Neuron (in vitro differentiated cells): Measurements from ENCODE around the gene MDFIC.

ENCODE experiments used
- H2AFZ ChIP-seq: one replicate; pipeline ENCODE4 v1.6.1; 2013; ENCODE audit warnings: low read depth, mild to moderate bottlenecking, inconsistent platforms, low read length, moderate library complexity
- H3K27me3 ChIP-seq: one replicate; pipeline ENCODE4 v1.6.1; 2013; ENCODE audit warnings: low read length; ENCODE audit not compliant: insufficient read depth
- H3K36me3 ChIP-seq: one replicate; pipeline ENCODE4 v1.6.1; 2013; ENCODE audit warnings: low read length; ENCODE audit not compliant: insufficient read depth
- H3K4me1 ChIP-seq: one replicate; pipeline ENCODE4 v1.6.1; 2013; ENCODE audit warnings: low read length; ENCODE audit not compliant: insufficient read depth
- H3K4me3 ChIP-seq: 2 replicates; pipeline ENCODE4 v1.5.1; 2013; ENCODE audit warnings: mild to moderate bottlenecking, low read length, moderate library complexity
- H3K9me3 ChIP-seq: one replicate; pipeline ENCODE4 v1.6.1; 2013; ENCODE audit warnings: low read length

MDFIC gene

GRCh38 chr7:114943530-114943929 lies 21.6 kb downstream of the MDFIC start:
- Histone ChIP-seq H3K4me1 (no peaks in the 10 kb centered on the region), H3K9me3 (no peaks in the 10 kb centered on the region), H3K36me3 (peaks cover 3% of the 10 kb centered on the region), H2AFZ (no peak overlapping the region), H3K27me3 (no peaks in the 10 kb centered on the region), H3K4me3 (no peak overlapping the region)

- Histone ChIP-seq H2AFZ (no peak overlapping the region), H3K9me3 (no peaks in the 10 kb centered on the region), H3K27me3 (no peaks in the 10 kb centered on the region), H3K36me3 (peaks cover 3% of the 10 kb centered on the region), H3K4me1 (no peaks in the 10 kb centered on the region), H3K4me3 (no peak overlapping the region)
Measured at GRCh38 chr7:114943953-114944744, 22.3 kb downstream of the MDFIC start.

- H2AFZ ChIP-seq: no peak overlapping the region
- no peaks in the 10 kb centered on the region for H3K27me3 ChIP-seq
- no peaks in the 10 kb centered on the region for H3K4me1 ChIP-seq
- no peak overlapping the region for H3K4me3 ChIP-seq
- peaks cover 3% of the 10 kb centered on the region for H3K36me3 ChIP-seq
- H3K9me3 ChIP-seq: no peaks in the 10 kb centered on the region
Measured at GRCh38 chr7:114944745-114945625, 23.1 kb downstream of the MDFIC start.

- H3K36me3 ChIP-seq: no peaks in the 10 kb centered on the region
- no peak overlapping the region for H2AFZ ChIP-seq
Measured at GRCh38 chr7:114949231-114949630, 27.3 kb downstream of the MDFIC start.

GRCh38 chr7:114952296-114952695 lies 30.4 kb downstream of the MDFIC start:
- peaks cover 4% of the 10 kb centered on the region for H3K4me1 ChIP-seq
- no peaks in the 10 kb centered on the region for H3K27me3 ChIP-seq
- no peaks in the 10 kb centered on the region for H3K9me3 ChIP-seq
- H2AFZ ChIP-seq: no peak overlapping the region
- no peaks in the 10 kb centered on the region for H3K36me3 ChIP-seq
- no peak overlapping the region for H3K4me3 ChIP-seq

More at GRCh38 chr7:114949231-114949630, 27.3 kb downstream of the MDFIC start:
- H3K4me3 ChIP-seq: no peak overlapping the region
- H3K27me3 ChIP-seq: no peaks in the 10 kb centered on the region
- no peaks in the 10 kb centered on the region for H3K9me3 ChIP-seq
- H3K4me1 ChIP-seq: peaks cover 3% of the 10 kb centered on the region

- Histone ChIP-seq H3K4me1 (peaks cover 4% of the 10 kb centered on the region), H3K36me3 (no peaks in the 10 kb centered on the region), H3K27me3 (no peaks in the 10 kb centered on the region), H3K4me3 (no peak overlapping the region), H3K9me3 (no peaks in the 10 kb centered on the region), H2AFZ (no peak overlapping the region)
Measured at GRCh38 chr7:114953724-114954123, 31.8 kb downstream of the MDFIC start.

GRCh38 chr7:114956702-114957101 lies 34.8 kb downstream of the MDFIC start:
- Histone ChIP-seq H3K4me1 (peaks cover 4% of the 10 kb centered on the region), H3K36me3 (no peaks in the 10 kb centered on the region), H2AFZ (no peak overlapping the region), H3K9me3 (no peaks in the 10 kb centered on the region), H3K4me3 (no peak overlapping the region), H3K27me3 (no peaks in the 10 kb centered on the region)

GRCh38 chr7:114957444-114957843 lies 35.5 kb downstream of the MDFIC start:
- H3K36me3 ChIP-seq: no peaks in the 10 kb centered on the region
- H3K9me3 ChIP-seq: no peaks in the 10 kb centered on the region
- H2AFZ ChIP-seq: no peak overlapping the region
- H3K27me3 ChIP-seq: no peaks in the 10 kb centered on the region
- no peak overlapping the region for H3K4me3 ChIP-seq
- H3K4me1 ChIP-seq: peaks cover 4% of the 10 kb centered on the region

- H3K27me3 ChIP-seq: no peaks in the 10 kb centered on the region
- no peaks in the 10 kb centered on the region for H3K9me3 ChIP-seq
- no peaks in the 10 kb centered on the region for H3K4me1 ChIP-seq
- H3K4me3 ChIP-seq: no peak overlapping the region
- H2AFZ ChIP-seq: no peak overlapping the region
- no peaks in the 10 kb centered on the region for H3K36me3 ChIP-seq
Measured at GRCh38 chr7:114959931-114960330, 38.0 kb downstream of the MDFIC start.

GRCh38 chr7:114962441-114962840 lies 40.5 kb downstream of the MDFIC start:
- Histone ChIP-seq H3K4me1 (no peaks in the 10 kb centered on the region), H3K4me3 (no peak overlapping the region), H2AFZ (no peak overlapping the region), H3K36me3 (no peaks in the 10 kb centered on the region), H3K9me3 (no peaks in the 10 kb centered on the region), H3K27me3 (no peaks in the 10 kb centered on the region)

GRCh38 chr7:114966156-114966555 lies 44.3 kb downstream of the MDFIC start:
- no peaks in the 10 kb centered on the region for H3K4me1 ChIP-seq
- H3K9me3 ChIP-seq: no peaks in the 10 kb centered on the region
- H3K4me3 ChIP-seq: no peak overlapping the region
- H3K27me3 ChIP-seq: no peaks in the 10 kb centered on the region
- H3K36me3 ChIP-seq: no peaks in the 10 kb centered on the region
- no peak overlapping the region for H2AFZ ChIP-seq

- no peaks in the 10 kb centered on the region for H3K27me3 ChIP-seq
- H3K36me3 ChIP-seq: no peaks in the 10 kb centered on the region
- H3K4me1 ChIP-seq: no peaks in the 10 kb centered on the region
- H2AFZ ChIP-seq: no peak overlapping the region
- H3K4me3 ChIP-seq: no peak overlapping the region
- H3K9me3 ChIP-seq: no peaks in the 10 kb centered on the region
Measured at GRCh38 chr7:114969096-114969495, 47.2 kb downstream of the MDFIC start.

GRCh38 chr7:114970308-114970707 lies 48.4 kb downstream of the MDFIC start:
- Histone ChIP-seq H2AFZ (no peak overlapping the region), H3K27me3 (no peaks in the 10 kb centered on the region), H3K36me3 (no peaks in the 10 kb centered on the region), H3K4me1 (peaks cover 1% of the 10 kb centered on the region), H3K4me3 (no peak overlapping the region), H3K9me3 (no peaks in the 10 kb centered on the region)
